ENCODE measurements around the gene NGRN. TPM values are rescaled to one million over a fixed set of nuclear protein-coding genes. Genes with fewer than 3 reads are reported as not detected.
A peak's percentile ranks its signal among the peaks of the same experiment; 100 is the strongest.

The NGRN gene, protein sequence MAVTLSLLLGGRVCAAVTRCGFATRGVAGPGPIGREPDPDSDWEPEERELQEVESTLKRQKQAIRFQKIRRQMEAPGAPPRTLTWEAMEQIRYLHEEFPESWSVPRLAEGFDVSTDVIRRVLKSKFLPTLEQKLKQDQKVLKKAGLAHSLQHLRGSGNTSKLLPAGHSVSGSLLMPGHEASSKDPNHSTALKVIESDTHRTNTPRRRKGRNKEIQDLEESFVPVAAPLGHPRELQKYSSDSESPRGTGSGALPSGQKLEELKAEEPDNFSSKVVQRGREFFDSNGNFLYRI
- 45.5 and 91.7 TPM in 2 replicates for total RNA-seq

DNA sequence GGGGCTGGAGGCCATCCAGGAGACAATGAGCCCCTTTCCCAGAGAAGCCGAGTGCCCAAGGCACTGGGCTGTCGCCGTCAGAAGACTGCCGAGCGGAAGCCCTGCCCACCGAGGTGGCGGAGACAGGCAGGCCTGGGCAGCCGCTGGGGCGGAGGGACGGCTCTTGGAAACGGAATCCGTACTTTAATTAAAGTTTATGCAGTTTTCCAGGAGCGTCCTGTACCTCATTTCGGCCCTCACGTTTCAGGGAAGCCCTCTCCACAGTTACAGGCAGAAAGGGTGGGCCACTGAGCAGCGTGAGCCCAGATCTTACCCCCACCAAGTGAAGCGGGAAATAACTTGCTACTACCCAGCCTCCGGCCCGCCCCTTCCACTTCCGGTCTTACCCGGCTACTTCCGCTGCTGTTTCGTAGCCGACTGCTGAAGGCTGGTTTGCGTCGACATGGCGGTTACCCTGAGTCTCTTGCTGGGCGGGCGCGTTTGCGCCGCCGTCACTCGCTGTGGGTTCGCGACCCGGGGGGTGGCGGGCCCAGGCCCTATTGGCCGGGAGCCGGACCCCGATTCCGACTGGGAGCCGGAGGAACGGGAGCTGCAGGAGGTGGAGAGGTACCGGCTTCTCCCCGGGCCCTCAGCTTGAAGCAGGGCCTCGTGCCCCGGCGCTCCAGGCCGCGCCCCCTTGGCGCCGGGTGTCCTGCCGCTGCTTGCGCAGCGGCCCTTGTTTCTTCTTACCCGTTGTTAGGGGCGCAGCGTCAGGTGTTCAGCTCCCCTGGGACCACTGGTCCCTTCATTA is at the start of gene NGRN:
Gene NGRN (plus strand): TSS at position 402 of the 790 bp plus-strand sequence. CDS start 41 bp downstream, at position 443.
- peak; percentile 93 to 95 for DNase-seq (ENCODE audit: low read depth in 2 of 2)

DNA sequence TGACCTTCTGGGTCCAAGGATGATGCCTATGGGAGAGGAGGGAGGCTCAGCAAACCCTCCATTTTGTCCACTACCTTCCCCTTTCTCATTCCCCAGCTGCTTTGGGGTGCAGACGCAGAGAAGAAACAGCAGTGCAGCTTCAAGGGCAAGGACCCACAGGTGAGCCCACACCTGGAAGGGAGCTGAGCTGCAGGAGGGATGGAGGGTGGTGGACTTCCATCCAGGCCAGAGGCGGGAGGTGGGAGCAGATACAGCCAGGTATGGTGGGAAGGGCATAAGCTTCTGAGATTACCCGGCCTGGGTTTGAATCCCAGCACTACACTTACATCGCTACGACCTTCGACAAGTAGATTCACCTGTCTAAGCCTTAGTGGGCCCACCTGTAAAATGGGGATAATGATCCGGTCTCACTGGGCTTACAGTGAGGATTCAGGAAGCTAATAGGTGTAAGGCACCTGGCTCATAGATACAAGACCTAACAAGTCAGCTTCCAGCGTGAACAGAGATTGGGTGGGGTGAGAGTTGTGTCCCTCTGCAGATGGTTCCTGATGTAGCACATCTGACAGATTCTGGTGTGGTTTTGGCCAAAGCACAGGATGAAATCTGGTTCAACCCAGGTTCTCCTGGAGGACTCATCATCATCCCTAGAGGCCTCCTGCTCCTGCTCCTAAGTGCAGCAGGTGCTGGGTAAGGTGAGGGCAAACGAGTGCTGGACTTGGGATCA is 47.6 kb upstream of the NGRN start:
- DNase-seq (ENCODE audit: low read depth in 2 of 2) = no peak

DNA sequence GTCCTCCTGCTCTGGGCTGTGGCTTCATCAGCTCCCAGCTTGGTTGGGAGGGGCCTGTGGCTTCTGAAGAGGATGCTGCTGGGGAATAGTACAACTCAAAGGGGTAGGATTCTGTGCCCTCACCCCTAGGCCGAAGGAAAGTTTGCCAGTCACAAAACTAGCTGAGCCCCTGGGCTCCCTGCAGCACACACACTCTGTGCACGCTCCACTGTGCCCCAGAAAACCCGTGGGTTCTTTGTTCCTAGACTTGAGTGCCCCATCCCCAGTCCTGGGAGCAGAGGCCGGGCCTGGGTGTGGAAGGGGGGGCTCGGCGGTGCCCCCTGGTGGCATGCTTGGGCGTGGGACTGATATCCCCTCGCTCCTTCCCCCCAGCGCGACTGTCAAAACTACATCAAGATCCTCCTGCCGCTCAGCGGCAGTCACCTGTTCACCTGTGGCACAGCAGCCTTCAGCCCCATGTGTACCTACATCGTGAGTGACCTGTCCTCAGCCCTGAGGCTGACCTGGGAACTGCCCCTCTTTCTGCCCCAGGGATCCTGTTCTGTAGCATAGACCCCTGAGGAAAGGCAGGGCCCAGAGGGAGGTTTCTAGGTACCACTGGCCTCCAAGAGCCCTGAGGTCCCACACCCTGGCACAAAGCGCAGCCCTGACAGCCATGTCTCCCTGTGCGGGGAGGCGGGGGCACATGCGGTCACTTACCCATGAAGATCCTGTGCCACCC is 45.9 kb upstream of the NGRN start:
- peak; percentile 35 to 51 for DNase-seq (ENCODE audit: low read depth in 2 of 2)

DNA sequence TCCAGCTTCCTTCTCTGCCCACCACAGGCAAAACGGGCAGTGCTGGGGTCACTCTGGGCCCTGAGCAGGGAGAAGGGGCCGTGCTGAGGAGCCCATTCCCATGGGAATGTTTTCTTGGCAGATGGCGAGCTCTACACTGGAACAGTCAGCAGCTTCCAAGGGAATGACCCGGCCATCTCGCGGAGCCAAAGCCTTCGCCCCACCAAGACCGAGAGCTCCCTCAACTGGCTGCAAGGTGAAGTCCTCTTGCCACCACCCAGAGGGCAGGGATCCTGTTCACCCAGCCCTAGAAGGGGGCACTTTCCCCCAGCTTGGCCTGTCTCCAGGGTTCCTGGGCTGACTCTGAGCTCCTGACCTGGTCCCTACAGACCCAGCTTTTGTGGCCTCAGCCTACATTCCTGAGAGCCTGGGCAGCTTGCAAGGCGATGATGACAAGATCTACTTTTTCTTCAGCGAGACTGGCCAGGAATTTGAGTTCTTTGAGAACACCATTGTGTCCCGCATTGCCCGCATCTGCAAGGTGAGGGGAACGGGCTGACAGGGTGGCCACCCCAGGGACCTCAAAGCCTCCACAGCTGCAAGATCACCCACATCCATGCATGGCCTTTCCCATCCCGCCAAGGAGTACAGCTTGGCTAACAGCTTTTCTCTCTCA is 44.1 kb upstream of the NGRN start:
- peak; percentile 82 to 87 for DNase-seq (ENCODE audit: low read depth in 2 of 2)

DNA sequence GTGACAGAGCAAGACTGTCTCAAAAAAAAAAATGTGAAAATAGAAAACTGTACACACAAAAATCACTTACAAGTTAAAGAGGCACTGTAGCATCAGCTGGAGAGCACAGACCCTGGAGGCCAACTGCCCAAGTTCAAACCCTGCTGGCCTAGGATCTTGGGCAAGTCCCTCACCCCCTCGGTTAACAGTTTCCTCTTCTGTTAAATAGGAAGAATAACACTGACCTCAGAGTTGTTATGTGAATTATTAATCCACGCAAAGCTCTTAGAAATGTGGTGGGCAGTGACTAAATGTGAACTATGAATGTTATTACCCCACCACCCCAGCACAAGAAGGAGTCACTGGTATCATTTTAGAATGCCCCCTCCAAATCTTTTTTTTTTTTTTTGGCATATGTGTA is 42.9 kb upstream of the NGRN start:
- no peak for DNase-seq (ENCODE audit: low read depth in 2 of 2)

DNA sequence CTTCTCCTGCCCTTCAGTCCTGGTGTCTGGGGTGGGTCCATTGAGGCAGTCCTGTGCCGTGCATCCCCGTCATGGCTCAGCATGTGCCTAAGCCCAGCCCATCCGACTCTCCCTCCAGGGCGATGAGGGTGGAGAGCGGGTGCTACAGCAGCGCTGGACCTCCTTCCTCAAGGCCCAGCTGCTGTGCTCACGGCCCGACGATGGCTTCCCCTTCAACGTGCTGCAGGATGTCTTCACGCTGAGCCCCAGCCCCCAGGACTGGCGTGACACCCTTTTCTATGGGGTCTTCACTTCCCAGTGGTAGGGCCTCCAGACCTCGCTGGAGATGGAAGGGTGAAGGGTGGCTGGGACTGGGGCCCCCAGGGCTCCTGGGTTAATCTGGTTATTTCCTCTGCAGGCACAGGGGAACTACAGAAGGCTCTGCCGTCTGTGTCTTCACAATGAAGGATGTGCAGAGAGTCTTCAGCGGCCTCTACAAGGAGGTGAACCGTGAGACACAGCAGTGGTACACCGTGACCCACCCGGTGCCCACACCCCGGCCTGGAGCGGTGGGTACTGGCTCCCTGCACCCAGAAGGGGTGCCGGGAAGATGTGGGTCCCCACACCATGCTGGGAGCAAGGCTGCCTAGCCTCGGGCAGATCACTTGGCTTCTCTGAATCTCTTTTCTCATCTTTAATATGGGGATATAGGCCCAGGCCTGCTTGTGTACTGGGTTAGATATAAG is 41.9 kb upstream of the NGRN start:
- no peak for DNase-seq (ENCODE audit: low read depth in 2 of 2)

DNA sequence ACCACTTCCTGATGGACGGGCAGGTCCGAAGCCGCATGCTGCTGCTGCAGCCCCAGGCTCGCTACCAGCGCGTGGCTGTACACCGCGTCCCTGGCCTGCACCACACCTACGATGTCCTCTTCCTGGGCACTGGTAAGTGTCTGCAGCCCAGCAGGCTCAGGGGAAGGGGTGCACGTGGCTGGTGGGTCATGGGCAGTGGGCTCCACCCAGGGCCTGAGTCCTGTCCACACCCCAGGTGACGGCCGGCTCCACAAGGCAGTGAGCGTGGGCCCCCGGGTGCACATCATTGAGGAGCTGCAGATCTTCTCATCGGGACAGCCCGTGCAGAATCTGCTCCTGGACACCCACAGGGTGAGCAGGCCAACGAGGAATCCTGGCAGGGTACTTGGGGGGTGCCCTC is 40.4 kb upstream of the NGRN start:
- no peak for DNase-seq (ENCODE audit: low read depth in 2 of 2)

DNA sequence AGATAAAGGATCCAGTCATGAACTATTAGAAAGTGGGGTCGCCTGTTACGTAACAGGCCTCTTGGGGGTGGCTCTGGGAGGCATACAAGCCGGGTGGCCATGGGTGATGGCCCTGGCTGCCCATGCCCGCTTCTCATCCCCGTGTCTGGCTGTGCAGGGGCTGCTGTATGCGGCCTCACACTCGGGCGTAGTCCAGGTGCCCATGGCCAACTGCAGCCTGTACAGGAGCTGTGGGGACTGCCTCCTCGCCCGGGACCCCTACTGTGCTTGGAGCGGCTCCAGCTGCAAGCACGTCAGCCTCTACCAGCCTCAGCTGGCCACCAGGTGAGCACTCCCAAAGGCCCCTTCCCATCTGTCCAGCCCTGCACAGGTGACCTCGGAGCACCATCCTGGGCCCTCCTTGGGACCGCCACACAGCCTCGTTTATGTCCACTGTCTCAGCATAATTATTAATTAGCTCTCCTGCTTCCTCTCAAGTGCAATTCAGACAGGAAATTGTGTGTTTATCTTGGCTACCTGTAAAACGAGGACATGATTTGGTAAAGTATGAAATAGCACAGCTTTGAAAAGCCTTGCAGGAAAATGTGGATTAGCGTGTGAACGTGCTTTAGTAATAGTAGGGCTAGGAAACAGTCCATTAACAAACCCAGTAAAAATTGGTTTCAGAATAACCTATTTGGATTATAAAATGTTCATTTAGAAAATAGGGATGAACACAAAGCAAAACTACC is 39.8 kb upstream of the NGRN start:
- no peak for DNase-seq (ENCODE audit: low read depth in 2 of 2)

DNA sequence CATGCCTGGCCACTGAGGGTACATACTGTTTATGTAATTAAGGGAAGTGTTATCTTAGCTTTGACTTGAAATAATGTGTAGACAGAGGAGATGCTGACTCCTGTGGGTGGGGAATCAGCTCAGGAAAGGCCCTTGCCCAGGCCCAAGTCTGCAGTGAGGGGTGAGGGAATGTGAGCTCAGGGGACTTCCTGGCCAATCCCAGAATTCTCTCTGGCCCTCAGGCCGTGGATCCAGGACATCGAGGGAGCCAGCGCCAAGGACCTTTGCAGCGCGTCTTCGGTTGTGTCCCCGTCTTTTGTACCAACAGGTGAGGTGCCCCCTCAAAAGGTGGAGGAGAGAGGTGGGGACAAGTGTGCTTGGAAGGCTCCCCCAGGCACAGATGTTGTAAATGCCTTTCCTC is 38.1 kb upstream of the NGRN start:
- no peak for DNase-seq (ENCODE audit: low read depth in 2 of 2)

GRCh38 chr15:90227816-90228772 is 37.4 kb upstream of the NGRN start:
- no peak for DNase-seq (ENCODE audit: low read depth in 2 of 2)

GRCh38 chr15:90228960-90229359 is 36.5 kb upstream of the NGRN start:
- DNase-seq (ENCODE audit: low read depth in 2 of 2) = no peak

- no peak for DNase-seq (ENCODE audit: low read depth in 2 of 2)
Observed at GRCh38 chr15:90230071-90230494, 35.4 kb upstream of the NGRN start.

DNA sequence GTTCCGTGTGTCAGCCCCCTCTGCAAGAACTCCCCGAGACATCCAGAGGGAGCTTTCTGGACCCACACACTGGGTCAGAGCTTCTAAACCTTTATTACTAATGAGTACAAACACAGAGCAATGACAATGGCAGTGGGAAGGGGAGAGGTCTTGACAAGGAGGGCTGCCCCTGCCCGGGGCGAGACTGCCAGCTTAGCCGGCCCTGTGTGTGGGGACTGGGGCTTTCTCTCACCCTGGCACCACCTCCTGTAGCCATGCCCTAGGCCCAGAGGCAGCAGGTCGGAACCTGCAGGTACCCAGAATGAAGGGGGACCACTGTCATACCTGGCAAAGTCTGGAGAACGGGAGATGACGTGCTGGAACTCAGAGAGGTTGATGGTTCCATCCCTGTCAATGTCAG is 34.9 kb upstream of the NGRN start:
- no peak for DNase-seq (ENCODE audit: low read depth in 2 of 2)

GRCh38 chr15:90231028-90232017 is 34.1 kb upstream of the NGRN start:
- no peak for DNase-seq (ENCODE audit: low read depth in 2 of 2)

DNA sequence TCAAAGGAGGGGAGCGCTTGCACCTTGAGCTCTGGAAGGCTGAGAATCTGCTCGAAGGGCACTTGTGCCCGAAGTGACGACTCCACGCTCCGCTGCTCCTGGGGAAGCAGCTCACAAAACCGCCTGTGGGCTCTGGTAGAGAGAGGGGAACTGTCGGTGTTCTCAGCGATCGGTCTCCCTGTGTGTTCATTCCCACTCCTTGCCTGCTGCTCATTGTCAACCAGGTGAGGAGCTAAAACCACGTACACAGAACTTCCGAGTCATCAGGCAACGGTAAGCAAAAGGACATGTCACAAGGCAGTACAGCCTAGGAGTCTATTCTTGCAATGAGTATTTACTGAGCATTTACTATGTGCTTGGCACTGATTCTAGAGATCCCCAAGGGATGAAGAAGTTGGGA is 33.3 kb upstream of the NGRN start:
- no peak for DNase-seq (ENCODE audit: low read depth in 2 of 2)

DNA sequence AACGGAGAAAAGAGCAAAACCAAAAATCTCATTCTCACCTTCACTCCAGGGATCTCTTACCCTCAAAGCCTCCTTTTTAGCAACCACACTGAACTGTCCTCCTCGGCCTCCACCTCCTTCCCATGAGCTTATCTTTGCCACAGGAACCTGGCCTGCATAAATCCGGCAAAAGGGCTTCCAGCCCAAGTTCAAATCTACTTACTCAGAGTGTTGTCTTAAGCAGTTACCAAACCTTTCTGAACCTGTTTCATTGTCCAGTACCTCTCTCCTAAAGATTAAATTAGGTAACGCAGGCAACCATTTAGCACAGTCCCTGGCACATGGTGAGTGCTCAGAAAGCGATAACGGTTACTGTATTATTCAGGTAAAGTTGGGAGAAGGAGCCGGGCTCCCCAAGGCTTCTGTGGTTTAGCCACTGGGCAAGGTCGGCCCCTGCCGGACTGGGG is 32.5 kb upstream of the NGRN start:
- no peak for DNase-seq (ENCODE audit: low read depth in 2 of 2)

DNA sequence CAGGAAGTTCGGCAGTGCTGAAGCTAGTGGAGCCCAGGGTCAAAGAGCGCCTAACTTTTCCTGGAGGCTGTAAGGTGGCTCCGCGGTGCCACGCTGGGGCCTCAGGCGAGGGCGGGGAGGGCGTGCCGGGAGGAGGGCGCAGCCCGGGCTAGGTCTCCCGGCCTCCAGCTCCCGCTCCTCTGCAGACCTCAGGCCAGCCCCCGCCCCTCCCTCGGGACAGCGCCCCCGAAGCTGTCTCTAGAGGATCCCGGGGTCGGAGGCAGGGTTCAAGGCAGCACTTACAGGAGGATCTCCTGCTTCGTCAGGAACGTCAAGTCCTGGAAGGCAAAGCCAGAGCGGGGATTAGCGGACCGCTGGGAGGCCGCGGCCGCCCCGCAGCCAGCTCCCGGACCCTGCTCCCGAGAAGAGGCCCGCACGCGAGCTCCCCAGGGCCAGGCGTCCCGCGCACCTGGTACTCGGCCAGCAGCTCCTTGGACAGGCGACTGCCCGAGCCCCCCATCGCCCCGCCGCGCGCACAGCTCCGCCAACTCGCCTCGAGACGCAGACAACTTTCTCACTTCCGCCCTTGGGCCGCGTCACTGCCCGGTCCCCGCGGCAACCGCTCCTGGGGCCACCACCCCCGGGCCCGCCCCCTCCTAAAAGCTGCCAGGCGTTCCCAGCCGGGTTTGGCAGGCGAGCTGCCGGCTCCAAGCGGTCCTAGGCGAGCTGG is 31.9 kb upstream of the NGRN start, which contains the start of gene CIB1:
Gene CIB1 (minus strand): TSS at position 555 of the 709 bp plus-strand sequence. CDS start 56 bp downstream, at position 499.
- peak; percentile 47 to 97 for DNase-seq (ENCODE audit: low read depth in 2 of 2)
